ENCODE results near the gene QKI. TPM values are rescaled to one million over a fixed set of nuclear protein-coding genes. Genes with fewer than 3 reads are reported as not detected.

Gene QKI
- total RNA-seq, 3 donors from 2014 or later = 58.6 to 65.4 (median 61.2) TPM

DNA sequence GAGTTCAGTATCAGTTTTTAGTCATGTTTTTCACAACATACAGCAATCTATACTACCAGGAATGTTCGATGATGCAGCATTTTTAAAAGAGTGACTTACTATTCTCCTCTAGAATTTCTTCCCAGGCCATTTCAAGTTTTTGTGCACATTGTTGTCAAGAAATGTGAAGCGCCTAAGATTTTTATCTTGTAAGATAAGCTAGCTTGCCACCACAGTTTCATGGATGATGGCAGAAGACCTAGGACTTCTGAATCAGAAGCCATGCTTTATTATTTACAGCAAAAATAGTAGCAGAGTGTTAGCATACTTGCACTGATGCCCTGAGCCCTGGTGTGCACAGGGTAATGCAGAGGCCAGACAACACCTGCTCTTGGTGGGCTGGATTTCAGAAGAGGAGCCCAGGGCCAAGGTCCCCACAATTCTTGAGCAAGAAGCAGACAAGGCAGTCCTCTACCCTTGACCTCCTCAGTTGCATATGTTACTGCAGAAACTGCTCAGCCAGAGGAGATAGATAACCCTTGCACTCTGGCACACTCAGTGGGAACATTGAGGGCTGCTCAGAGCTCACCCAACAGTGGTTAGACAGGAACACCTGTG is 99.2 kb downstream of the QKI start:
- DNase-seq = no peak
- no peak for ATAC-seq
- Mint-ChIP-seq H3K9me3 (no peaks in the 10 kb centered on the region), H3K4me1 (ENCODE audit: low read depth) (peaks cover 21% of the 10 kb centered on the region), H3K4me3 (no peak overlapping the region), H3K27me3 (ENCODE audit: low read depth) (no peaks in the 10 kb centered on the region), H3K36me3 (ENCODE audit: insufficient read depth) (peaks cover 1% of the 10 kb centered on the region)

DNA sequence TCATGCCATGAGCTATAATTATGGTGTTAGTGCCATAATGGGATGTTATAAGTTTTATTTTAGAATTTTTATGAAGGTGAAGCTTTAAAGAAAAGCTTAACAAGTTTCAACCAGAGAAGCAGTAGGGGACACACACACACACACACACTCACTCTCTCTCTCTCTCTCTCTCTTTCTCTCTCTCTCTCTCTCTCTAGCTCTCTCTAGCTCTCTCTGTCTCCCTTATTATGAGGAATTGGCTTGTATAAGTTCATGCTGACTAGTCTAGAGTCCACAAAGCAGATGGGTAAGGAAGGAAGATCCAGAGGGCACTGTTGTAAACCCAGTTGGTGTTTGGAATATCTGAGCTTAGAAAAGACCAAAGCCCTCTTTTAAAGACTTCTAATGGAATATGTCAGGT is 102.4 kb downstream of the QKI start:
- DNase-seq = no peak
- ATAC-seq = no peak
- peaks cover 3% of the 10 kb centered on the region for H3K36me3 Mint-ChIP-seq (ENCODE audit: insufficient read depth)
- H3K4me1 Mint-ChIP-seq (ENCODE audit: low read depth) = peaks cover 32% of the 10 kb centered on the region
- H3K9me3 Mint-ChIP-seq = no peaks in the 10 kb centered on the region
- no peak overlapping the region for H3K4me3 Mint-ChIP-seq
- no peaks in the 10 kb centered on the region for H3K27me3 Mint-ChIP-seq (ENCODE audit: low read depth)

DNA sequence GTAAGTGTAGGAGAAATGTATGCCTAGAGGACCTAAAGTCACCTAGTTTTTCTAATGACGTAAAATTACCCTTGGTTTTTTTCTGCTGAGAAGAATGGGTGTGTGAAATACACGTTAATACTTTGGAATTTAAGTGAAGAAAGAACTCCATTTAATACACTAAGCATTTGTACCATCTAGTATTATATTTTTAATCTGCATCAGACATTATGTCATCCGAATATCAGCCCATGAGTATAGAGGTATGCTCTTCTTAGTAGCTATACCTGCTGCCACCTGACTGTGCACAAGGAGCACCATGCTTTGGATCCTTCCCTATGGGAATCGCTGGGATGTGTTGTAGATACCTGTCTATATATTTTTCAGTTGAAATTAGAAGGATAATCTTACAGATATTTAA is 106.4 kb downstream of the QKI start:
- no peaks in the 10 kb centered on the region for H3K27me3 Mint-ChIP-seq (ENCODE audit: low read depth)
- no peak for ATAC-seq
- no peak overlapping the region for H3K4me3 Mint-ChIP-seq
- H3K36me3 Mint-ChIP-seq (ENCODE audit: insufficient read depth) = peaks cover 7% of the 10 kb centered on the region
- H3K9me3 Mint-ChIP-seq = no peaks in the 10 kb centered on the region
- H3K4me1 Mint-ChIP-seq (ENCODE audit: low read depth) = peaks cover 37% of the 10 kb centered on the region
- no peak for DNase-seq

DNA sequence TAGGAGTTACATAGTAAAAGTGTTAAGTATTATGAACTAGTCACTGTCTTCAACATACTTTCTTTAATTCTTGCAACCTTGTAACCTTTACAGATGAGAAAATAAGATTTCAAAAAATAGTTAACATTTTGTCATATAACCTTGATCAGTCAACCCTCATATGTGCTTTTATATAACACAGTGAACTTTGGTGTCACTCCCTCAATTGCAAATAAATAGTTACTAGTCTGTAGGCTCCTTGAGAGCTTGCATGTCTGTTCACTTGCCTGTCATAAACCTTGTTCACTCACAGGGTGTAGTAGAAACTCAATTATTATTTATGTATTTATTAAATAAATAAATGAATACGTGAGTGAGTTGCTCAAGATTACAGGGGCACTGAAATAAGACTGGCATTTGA is 107.5 kb downstream of the QKI start:
- no peaks in the 10 kb centered on the region for H3K27me3 Mint-ChIP-seq (ENCODE audit: low read depth)
- no peak overlapping the region for H3K4me3 Mint-ChIP-seq
- no peaks in the 10 kb centered on the region for H3K9me3 Mint-ChIP-seq
- no peak for ATAC-seq
- no peak for DNase-seq
- H3K4me1 Mint-ChIP-seq (ENCODE audit: low read depth) = peaks cover 40% of the 10 kb centered on the region
- H3K36me3 Mint-ChIP-seq (ENCODE audit: insufficient read depth) = peaks cover 7% of the 10 kb centered on the region

DNA sequence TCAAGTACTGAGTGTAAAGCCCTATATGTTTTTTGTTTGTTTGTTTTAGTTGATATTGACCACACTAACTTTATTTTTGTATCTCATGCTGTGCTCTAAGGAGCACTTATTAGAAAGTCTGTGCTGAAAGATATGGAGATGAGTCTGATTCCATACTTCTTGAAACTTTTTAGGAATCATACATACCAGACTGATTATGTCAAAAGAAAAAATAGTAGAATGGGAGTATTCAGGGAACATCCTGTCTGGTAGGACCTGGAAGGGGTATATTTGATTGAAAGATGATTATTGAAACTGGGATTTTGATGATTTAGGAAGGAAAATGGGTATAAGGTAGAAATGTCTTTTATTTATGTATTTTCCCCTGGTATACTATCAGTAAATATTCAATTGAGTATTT is 111.4 kb downstream of the QKI start:
- Mint-ChIP-seq H3K36me3 (ENCODE audit: insufficient read depth) (peaks cover 7% of the 10 kb centered on the region), H3K9me3 (no peaks in the 10 kb centered on the region), H3K27me3 (ENCODE audit: low read depth) (no peaks in the 10 kb centered on the region), H3K4me3 (no peak overlapping the region), H3K4me1 (ENCODE audit: low read depth) (peaks cover 37% of the 10 kb centered on the region)
- DNase-seq (no peak), ATAC-seq (no peak)

DNA sequence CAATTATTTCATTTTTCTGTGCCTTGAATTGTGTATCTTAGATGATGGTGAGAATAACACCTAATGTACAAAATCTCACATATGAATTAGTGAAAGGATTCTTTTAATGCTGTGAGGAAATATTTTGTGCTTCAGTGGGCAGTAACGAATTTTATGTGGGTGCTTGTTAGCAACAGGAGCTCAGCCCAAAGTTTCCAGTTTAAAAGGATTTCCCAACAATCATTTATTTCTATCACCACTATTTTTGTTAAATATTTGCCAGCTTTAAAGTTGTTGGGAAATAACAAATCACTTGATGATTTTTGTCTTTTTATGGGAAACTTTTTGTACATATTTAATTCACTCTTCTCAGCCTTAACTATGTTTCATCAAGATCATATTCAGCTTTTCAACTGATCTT is 111.8 kb downstream of the QKI start:
- Mint-ChIP-seq H3K27me3 (ENCODE audit: low read depth) (no peaks in the 10 kb centered on the region), H3K4me3 (no peak overlapping the region), H3K9me3 (no peaks in the 10 kb centered on the region), H3K36me3 (ENCODE audit: insufficient read depth) (peaks cover 7% of the 10 kb centered on the region), H3K4me1 (ENCODE audit: low read depth) (peaks cover 39% of the 10 kb centered on the region)
- DNase-seq = no peak
- no peak for ATAC-seq

DNA sequence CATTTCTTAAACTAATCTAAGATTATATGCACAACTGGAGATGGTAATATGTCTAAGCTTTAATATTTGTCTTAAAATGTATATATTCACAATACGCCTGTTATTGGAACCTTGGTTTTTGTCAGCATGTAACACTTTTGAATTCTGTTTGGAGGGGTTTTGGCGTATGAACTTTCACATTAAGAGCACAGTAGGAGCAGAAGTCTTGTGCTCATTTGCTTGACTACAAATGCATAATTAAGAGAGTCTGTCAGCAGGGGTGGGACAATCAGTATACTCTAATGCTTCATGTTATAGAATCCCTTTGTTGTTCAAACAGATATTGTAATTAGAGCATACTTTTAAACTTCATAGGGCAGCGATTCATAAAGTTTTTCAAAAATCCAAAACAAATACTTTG is 112.8 kb downstream of the QKI start:
- Mint-ChIP-seq H3K4me1 (ENCODE audit: low read depth) (peaks cover 42% of the 10 kb centered on the region), H3K27me3 (ENCODE audit: low read depth) (no peaks in the 10 kb centered on the region), H3K36me3 (ENCODE audit: insufficient read depth) (peaks cover 5% of the 10 kb centered on the region), H3K9me3 (no peaks in the 10 kb centered on the region), H3K4me3 (no peak overlapping the region)
- no peak for DNase-seq
- no peak for ATAC-seq

DNA sequence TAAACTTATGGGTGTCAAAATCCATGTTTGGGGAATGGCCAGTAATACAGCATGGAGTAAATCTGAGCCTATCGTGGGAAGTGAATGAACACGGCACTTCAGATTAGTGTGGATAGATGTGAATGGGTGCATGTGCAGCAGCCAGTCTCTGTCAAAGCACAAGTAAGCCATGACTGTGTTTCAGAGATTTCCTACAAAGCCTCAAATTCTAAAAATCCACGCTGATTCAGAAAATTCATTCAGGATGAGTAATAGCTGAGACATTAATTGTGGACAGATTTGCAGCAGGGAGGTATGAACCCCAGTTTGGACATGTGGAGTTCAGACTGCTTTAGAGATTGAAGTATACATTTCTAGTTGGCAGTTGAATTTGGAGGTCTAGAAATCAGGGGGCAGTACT is 115.1 kb downstream of the QKI start:
- H3K9me3 Mint-ChIP-seq = no peaks in the 10 kb centered on the region
- DNase-seq (no peak), ATAC-seq (no peak)
- no peaks in the 10 kb centered on the region for H3K27me3 Mint-ChIP-seq (ENCODE audit: low read depth)
- peaks cover 38% of the 10 kb centered on the region for H3K4me1 Mint-ChIP-seq (ENCODE audit: low read depth)
- H3K4me3 Mint-ChIP-seq = no peak overlapping the region
- H3K36me3 Mint-ChIP-seq (ENCODE audit: insufficient read depth) = peaks cover 1% of the 10 kb centered on the region

DNA sequence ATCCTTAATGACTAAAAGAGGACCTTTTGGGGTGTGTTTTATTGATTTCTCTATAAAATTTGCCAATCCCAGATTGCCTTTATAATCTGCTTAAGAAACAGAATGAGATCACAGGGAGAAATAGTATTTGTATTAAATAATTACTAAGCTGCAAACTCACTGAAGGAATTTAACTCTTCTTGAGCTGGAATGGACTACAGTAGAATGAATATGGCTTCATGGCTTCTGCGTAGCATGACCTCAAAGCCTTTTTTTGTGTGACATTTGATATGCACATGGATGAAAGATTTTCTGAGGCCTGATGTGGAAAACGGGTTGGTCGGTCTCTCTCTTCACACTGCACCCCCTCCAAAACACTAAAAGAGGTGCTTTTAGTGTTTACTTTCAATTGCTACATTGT is 115.9 kb downstream of the QKI start:
- H3K9me3 Mint-ChIP-seq = no peaks in the 10 kb centered on the region
- H3K36me3 Mint-ChIP-seq (ENCODE audit: insufficient read depth) = no peaks in the 10 kb centered on the region
- no peaks in the 10 kb centered on the region for H3K27me3 Mint-ChIP-seq (ENCODE audit: low read depth)
- peaks cover 38% of the 10 kb centered on the region for H3K4me1 Mint-ChIP-seq (ENCODE audit: low read depth)
- no peak overlapping the region for H3K4me3 Mint-ChIP-seq
- no peak for ATAC-seq
- no peak for DNase-seq

DNA sequence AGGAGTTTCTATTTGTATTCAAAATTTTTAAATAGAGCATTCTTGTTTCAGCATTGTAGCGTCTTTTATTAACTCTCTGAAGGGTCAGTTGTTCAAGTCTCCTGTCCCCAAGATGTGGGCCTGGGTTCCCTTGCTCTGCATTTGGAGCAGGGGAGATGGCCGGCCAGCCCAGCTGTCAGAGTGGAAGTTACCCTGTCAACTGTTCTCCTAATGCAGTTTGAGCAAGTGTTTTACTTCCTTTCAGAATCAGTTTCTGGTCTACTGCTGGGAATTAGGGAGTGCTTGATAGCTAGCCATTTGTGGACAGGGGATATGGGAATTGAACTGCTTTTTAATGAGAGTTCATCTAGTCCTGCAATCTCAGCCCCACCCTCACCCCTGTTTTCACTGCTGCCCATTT is 116.6 kb downstream of the QKI start:
- Mint-ChIP-seq H3K27me3 (ENCODE audit: low read depth) (no peaks in the 10 kb centered on the region), H3K4me3 (no peak overlapping the region), H3K36me3 (ENCODE audit: insufficient read depth) (no peaks in the 10 kb centered on the region), H3K9me3 (no peaks in the 10 kb centered on the region), H3K4me1 (ENCODE audit: low read depth) (peaks cover 31% of the 10 kb centered on the region)
- ATAC-seq (no peak), DNase-seq (no peak)

DNA sequence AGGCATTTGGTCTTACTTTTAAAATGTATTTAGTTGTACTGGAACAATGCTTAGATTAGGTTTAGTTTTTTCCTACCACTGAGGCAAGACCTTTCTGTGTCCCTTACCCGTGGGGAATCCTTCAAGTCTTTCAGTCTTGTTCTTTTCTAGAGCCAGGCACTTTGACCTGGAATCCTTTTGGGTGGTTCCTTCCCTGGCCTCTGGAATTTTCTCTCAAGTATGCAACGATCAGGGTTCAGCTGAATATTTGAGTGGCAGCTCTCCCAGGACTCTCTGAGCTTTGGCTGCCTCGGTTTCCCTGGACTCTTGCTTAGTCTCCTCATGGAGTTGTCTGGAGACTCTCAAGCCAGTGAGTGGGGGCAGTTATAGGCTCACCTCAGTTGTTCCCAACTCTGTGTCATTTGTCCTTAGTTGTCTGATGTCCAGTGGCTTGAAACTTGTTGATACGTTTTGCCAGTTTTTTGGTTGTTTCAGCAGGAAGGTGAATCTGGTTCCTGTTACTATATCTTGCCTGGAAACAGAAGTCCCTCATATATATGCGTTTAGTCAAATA is 118.1 kb downstream of the QKI start:
- Mint-ChIP-seq H3K36me3 (ENCODE audit: insufficient read depth) (peaks cover 5% of the 10 kb centered on the region), H3K27me3 (ENCODE audit: low read depth) (no peaks in the 10 kb centered on the region), H3K9me3 (no peaks in the 10 kb centered on the region), H3K4me3 (no peak overlapping the region), H3K4me1 (ENCODE audit: low read depth) (peaks cover 25% of the 10 kb centered on the region)
- ATAC-seq = no peak
- no peak for DNase-seq

DNA sequence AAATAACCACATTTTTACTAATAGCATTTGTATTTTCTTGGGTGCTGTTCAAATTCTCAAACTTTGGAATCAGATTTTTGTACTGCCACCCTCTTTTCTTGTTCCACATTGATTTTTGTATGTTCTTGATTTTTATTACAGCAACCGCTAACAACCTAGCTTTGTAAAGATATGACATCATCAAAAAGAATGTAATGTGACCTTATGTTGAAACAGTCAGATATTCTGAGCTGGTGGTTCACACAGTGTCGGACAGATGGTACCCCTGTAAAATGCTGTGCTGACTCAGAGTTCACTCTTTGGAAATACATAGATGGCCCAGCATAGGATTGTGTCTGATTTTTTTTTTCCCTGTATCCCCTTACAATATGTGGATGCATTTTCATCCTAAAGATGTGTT is 118.9 kb downstream of the QKI start:
- Mint-ChIP-seq H3K4me1 (ENCODE audit: low read depth) (peaks cover 23% of the 10 kb centered on the region), H3K4me3 (no peak overlapping the region), H3K27me3 (ENCODE audit: low read depth) (no peaks in the 10 kb centered on the region), H3K36me3 (ENCODE audit: insufficient read depth) (peaks cover 13% of the 10 kb centered on the region), H3K9me3 (no peaks in the 10 kb centered on the region)
- DNase-seq = no peak
- no peak for ATAC-seq

DNA sequence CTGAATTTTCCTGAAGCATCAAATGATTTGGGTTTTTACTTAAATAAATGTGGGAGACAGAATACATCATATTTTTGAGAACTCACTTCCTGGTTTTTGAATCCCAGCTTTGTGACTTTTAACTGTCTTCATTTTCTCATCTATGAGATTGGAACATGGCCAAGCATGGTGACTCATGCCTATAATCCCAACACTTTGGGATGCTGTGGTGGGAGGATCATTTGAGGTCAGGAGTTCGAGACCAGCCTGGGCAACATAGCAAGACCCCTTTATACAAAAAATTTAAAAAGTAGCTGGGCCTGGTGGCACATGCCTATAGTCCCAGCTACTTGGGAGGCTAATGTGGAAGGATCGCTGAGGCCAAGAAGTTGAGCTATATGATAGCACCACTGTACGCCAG is 122.3 kb downstream of the QKI start:
- DNase-seq (no peak), ATAC-seq (no peak)
- no peak overlapping the region for H3K4me3 Mint-ChIP-seq
- peaks cover 20% of the 10 kb centered on the region for H3K36me3 Mint-ChIP-seq (ENCODE audit: insufficient read depth)
- H3K9me3 Mint-ChIP-seq = no peaks in the 10 kb centered on the region
- H3K27me3 Mint-ChIP-seq (ENCODE audit: low read depth) = no peaks in the 10 kb centered on the region
- H3K4me1 Mint-ChIP-seq (ENCODE audit: low read depth) = peaks cover 18% of the 10 kb centered on the region

DNA sequence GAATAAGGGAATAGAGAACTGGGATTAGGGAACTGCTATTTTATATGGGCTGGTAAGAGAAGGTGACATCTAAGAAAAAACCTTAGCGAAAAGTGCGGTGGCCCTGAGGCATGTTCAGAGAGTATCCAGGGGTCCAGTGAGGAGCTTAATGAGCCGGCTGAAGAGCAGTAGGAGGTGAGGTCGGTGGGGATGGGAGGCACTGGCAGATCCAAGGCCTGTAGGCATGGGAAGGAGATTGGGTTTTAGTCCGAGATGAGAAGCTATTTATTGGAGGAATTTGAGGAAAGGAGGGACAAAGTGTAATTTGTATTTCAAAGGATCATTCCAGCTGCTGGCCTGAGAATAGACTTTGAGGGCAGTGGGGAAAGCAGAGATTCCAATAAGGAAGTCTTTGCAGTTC is 123.8 kb downstream of the QKI start:
- peaks cover 16% of the 10 kb centered on the region for H3K4me1 Mint-ChIP-seq (ENCODE audit: low read depth)
- H3K9me3 Mint-ChIP-seq = no peaks in the 10 kb centered on the region
- ATAC-seq = no peak
- no peak overlapping the region for H3K4me3 Mint-ChIP-seq
- H3K36me3 Mint-ChIP-seq (ENCODE audit: insufficient read depth) = peaks cover 20% of the 10 kb centered on the region
- DNase-seq = no peak
- no peaks in the 10 kb centered on the region for H3K27me3 Mint-ChIP-seq (ENCODE audit: low read depth)

DNA sequence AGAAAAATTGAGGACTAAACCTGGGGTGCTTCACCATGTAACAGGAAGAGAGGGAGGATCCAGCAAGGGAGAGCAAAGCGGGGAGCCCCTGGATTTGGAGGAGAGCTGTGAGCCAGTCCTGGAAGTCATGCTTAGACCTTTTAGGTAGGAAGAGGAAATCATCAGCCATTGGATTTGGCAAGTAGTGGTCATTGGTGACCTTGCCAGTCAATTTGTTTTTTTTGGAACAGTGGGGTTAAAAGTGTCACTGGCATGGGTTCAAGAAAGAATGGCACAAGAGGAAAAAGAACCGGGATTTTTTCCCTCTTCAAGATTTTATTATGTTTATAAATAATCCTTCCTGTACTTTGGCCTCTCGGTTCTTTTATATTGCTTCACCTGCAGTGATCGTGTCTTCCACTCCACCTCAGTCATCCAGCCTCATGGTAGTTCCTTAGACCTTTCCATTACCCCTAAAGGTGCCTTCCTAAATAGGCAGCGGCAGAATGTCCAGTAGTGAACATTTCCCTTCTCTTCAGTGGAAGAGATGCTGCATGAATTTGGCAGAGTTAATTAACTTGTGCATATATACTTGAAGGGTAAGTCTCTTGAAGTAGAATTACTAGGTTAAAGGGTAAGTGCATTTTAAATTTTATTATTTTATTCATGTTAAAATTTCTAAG is 124.7 kb downstream of the QKI start:
- Mint-ChIP-seq H3K27me3 (ENCODE audit: low read depth) (no peaks in the 10 kb centered on the region), H3K36me3 (ENCODE audit: insufficient read depth) (peaks cover 20% of the 10 kb centered on the region), H3K4me1 (ENCODE audit: low read depth) (peaks cover 14% of the 10 kb centered on the region), H3K4me3 (no peak overlapping the region), H3K9me3 (no peaks in the 10 kb centered on the region)
- ATAC-seq = no peak
- DNase-seq = no peak

Measured in activated T-cell treated with anti-CD3 and anti-CD28 coated beads, Interleukin-2, amount 50 U/mL, for 4 hours (primary cell).